ENCODE measurements around the gene SLC35A1. TPM values are rescaled to one million over a fixed set of nuclear protein-coding genes. Genes with fewer than 3 reads are reported as not detected.
"Not testable (repeated sequence)": the region's sequence is repeated elsewhere in the genome, so short reads cannot be mapped to it uniquely, and the experiment has no call there.

SLC35A1 gene
- total RNA-seq, 2 donors from 2014 or later = 10.4 to 10.9 TPM

GRCh38 chr6:87484491-87484890 is 11.7 kb downstream of the SLC35A1 start:
- 92 to 95% methylated on average over 7 of the region's 7 CpGs for WGBS, 2 experiments (ENCODE audit: insufficient coverage in 1 of 2, insufficient read length in 1 of 2)
- H3K27me3 Mint-ChIP-seq (ENCODE audit: insufficient read depth) = no peaks in the 10 kb centered on the region
- H3K9ac ChIP-seq (ENCODE audit: extremely low read depth, low read length, poor library complexity, severe bottlenecking) = no peak overlapping the region

DNA sequence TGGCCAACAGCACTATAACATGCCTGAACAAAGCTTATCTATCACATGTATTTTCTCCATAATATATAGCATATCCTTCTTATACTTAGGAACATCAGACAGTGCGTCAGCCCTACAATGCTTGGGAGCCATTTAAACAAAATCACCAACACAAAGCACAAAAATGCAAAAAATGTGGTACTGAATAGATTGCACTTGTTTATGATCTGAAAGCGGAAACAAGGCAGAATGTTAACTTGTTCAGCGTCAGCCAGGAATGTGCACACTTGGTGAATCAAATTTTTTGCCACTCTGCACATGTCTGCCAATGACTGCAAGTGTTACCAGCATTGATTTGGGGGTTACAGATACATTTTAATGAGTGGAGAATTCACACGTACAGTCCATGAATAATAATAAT is 14.8 kb downstream of the SLC35A1 start:
- no peak for DNase-seq
- peaks cover 13% of the 10 kb centered on the region for H3K9me3 ChIP-seq (ENCODE audit: control insufficient read depth, low read length)
- no peaks in the 10 kb centered on the region for H3K36me3 ChIP-seq (ENCODE audit: control insufficient read depth, insufficient read depth, low read length)
- Mint-ChIP-seq H3K27me3 (ENCODE audit: insufficient read depth) (no peaks in the 10 kb centered on the region), H3K4me1 (peaks cover 3% of the 10 kb centered on the region), H3K27ac (no peak overlapping the region), H3K4me3 (no peak overlapping the region), H3K9me3 (peaks cover 11% of the 10 kb centered on the region), H3K36me3 (ENCODE audit: low read depth) (peaks cover 15% of the 10 kb centered on the region)
- H3K4me3 ChIP-seq (ENCODE audit: low read length) = no peak overlapping the region
- no peaks in the 10 kb centered on the region for H3K4me1 ChIP-seq (ENCODE audit: control insufficient read depth, insufficient read depth, low read length)
- TF ChIP-seq, protein P1, sequence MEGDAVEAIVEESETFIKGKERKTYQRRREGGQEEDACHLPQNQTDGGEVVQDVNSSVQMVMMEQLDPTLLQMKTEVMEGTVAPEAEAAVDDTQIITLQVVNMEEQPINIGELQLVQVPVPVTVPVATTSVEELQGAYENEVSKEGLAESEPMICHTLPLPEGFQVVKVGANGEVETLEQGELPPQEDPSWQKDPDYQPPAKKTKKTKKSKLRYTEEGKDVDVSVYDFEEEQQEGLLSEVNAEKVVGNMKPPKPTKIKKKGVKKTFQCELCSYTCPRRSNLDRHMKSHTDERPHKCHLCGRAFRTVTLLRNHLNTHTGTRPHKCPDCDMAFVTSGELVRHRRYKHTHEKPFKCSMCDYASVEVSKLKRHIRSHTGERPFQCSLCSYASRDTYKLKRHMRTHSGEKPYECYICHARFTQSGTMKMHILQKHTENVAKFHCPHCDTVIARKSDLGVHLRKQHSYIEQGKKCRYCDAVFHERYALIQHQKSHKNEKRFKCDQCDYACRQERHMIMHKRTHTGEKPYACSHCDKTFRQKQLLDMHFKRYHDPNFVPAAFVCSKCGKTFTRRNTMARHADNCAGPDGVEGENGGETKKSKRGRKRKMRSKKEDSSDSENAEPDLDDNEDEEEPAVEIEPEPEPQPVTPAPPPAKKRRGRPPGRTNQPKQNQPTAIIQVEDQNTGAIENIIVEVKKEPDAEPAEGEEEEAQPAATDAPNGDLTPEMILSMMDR (conservative IDR thresholded peaks at IDR 0.05) = no peak
- H3K27ac ChIP-seq (ENCODE audit: low read depth, low read length) = no peak overlapping the region
- no peak overlapping the region for H3K9ac ChIP-seq (ENCODE audit: extremely low read depth, low read length, poor library complexity, severe bottlenecking)
- 87 to 95% methylated on average over 2 to 4 of the region's 4 CpGs for WGBS, 2 experiments (ENCODE audit: insufficient coverage in 1 of 2, insufficient read length in 1 of 2)
- H3K27me3 ChIP-seq (ENCODE audit: control insufficient read depth, insufficient read depth, low read length, poor library complexity, severe bottlenecking) = no peaks in the 10 kb centered on the region

More at GRCh38 chr6:87484491-87484890, 11.7 kb downstream of the SLC35A1 start:
- Mint-ChIP-seq H3K4me1 (peaks cover 3% of the 10 kb centered on the region), H3K27ac (no peak overlapping the region), H3K4me3 (no peak overlapping the region), H3K36me3 (ENCODE audit: low read depth) (peaks cover 15% of the 10 kb centered on the region), H3K9me3 (peaks cover 11% of the 10 kb centered on the region)
- TF ChIP-seq, protein P1 (conservative IDR thresholded peaks at IDR 0.05) = no peak
- Histone ChIP-seq H3K9me3 (ENCODE audit: control insufficient read depth, low read length) (peaks cover 13% of the 10 kb centered on the region), H3K4me1 (ENCODE audit: control insufficient read depth, insufficient read depth, low read length) (no peaks in the 10 kb centered on the region), H3K4me3 (ENCODE audit: low read length) (no peak overlapping the region), H3K27me3 (ENCODE audit: control insufficient read depth, insufficient read depth, low read length, poor library complexity, severe bottlenecking) (no peaks in the 10 kb centered on the region), H3K36me3 (ENCODE audit: control insufficient read depth, insufficient read depth, low read length) (no peaks in the 10 kb centered on the region), H3K27ac (ENCODE audit: low read depth, low read length) (no peak overlapping the region)
- DNase-seq = no peak

DNA sequence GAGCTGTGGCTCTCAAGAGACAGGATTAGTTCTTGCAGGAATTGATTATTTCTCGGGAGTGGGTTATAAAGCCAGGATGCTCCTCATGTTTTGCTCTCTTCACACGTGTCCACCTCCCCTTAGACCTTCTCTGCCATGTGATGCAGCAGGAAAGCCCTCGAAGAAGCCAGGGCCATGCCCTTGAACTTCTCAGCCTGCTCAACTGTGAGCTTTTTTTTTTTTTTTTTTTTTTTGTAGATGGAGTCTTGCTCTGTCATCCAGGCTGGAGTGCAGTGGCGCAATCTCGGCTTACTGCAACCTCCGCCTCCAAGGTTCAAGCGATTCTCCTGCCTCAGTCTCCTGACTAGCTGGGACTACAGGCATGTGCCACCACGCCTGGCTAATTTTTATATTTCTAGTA is 16.6 kb downstream of the SLC35A1 start:
- H3K4me3 Mint-ChIP-seq; H3K36me3 ChIP-seq (ENCODE audit: control insufficient read depth, insufficient read depth, low read length); H3K27ac Mint-ChIP-seq; H3K9me3 Mint-ChIP-seq; H3K27ac ChIP-seq (ENCODE audit: low read depth, low read length); H3K9ac ChIP-seq (ENCODE audit: extremely low read depth, low read length, poor library complexity, severe bottlenecking); H3K27me3 ChIP-seq (ENCODE audit: control insufficient read depth, insufficient read depth, low read length, poor library complexity, severe bottlenecking); H3K4me1 Mint-ChIP-seq; H3K4me1 ChIP-seq (ENCODE audit: control insufficient read depth, insufficient read depth, low read length); H3K27me3 Mint-ChIP-seq (ENCODE audit: insufficient read depth); DNase-seq; H3K9me3 ChIP-seq (ENCODE audit: control insufficient read depth, low read length); H3K4me3 ChIP-seq (ENCODE audit: low read length): not testable (repeated sequence)
- H3K36me3 Mint-ChIP-seq (ENCODE audit: low read depth) = peaks cover 15% of the 10 kb centered on the region
- WGBS, 2 experiments (ENCODE audit: insufficient coverage in 1 of 2, insufficient read length in 1 of 2) = 94 to 100% methylated on average over 2 to 8 of the region's 8 CpGs
